CD4-positive, alpha-beta T cell treated with Interleukin-17A for 1 hour (primary cell): Measurements from ENCODE around the gene LCLAT1.

Source experiments
- DNase-seq: peaks from one replicate; pipeline ENCODE4 v3.0.0-alpha.2; 2020

The LCLAT1 gene

GRCh38 chr2:30649828-30650227 lies 202.8 kb downstream of the LCLAT1 start:
- DNase-seq, result no peak

- no peak for DNase-seq
Observed at GRCh38 chr2:30652271-30652915, 205.3 kb downstream of the LCLAT1 start.

GRCh38 chr2:30653847-30654246 lies 206.8 kb downstream of the LCLAT1 start:
- no peak for DNase-seq

GRCh38 chr2:30654404-30654803 lies 207.4 kb downstream of the LCLAT1 start:
- no peak for DNase-seq

- DNase-seq, result no peak
Observed at GRCh38 chr2:30655211-30655610, 208.2 kb downstream of the LCLAT1 start.

GRCh38 chr2:30655660-30656059 lies 208.6 kb downstream of the LCLAT1 start:
- DNase-seq, result no peak

GRCh38 chr2:30656079-30656478 lies 209.0 kb downstream of the LCLAT1 start:
- DNase-seq, result no peak

GRCh38 chr2:30661173-30662107 lies 214.4 kb downstream of the LCLAT1 start:
- DNase-seq, result no peak

- DNase-seq, result no peak
Observed at GRCh38 chr2:30662268-30663131, 215.5 kb downstream of the LCLAT1 start.

- DNase-seq, result no peak
Observed at GRCh38 chr2:30663321-30663720, 216.3 kb downstream of the LCLAT1 start.

GRCh38 chr2:30663806-30664205 lies 216.8 kb downstream of the LCLAT1 start:
- DNase-seq, result no peak

GRCh38 chr2:30664761-30665358 lies 217.8 kb downstream of the LCLAT1 start:
- no peak for DNase-seq

- no peak for DNase-seq
Observed at GRCh38 chr2:30665761-30666265, 218.8 kb downstream of the LCLAT1 start.

- DNase-seq, result no peak
Observed at GRCh38 chr2:30666266-30666874, 219.3 kb downstream of the LCLAT1 start.

GRCh38 chr2:30670453-30670852 lies 223.4 kb downstream of the LCLAT1 start:
- DNase-seq, result no peak

GRCh38 chr2:30673127-30673526 lies 226.1 kb downstream of the LCLAT1 start:
- DNase-seq, result no peak

GRCh38 chr2:30675758-30676157 lies 228.7 kb downstream of the LCLAT1 start:
- no peak for DNase-seq

- no peak for DNase-seq
Observed at GRCh38 chr2:30677231-30677630, 230.2 kb downstream of the LCLAT1 start.

- no peak for DNase-seq
Observed at GRCh38 chr2:30677861-30678385, 230.9 kb downstream of the LCLAT1 start.

GRCh38 chr2:30678410-30679137 lies 231.5 kb downstream of the LCLAT1 start:
- DNase-seq, result no peak

GRCh38 chr2:30679426-30680088 lies 232.5 kb downstream of the LCLAT1 start:
- peak; percentile 10 for DNase-seq
